B cell (primary cell): Measurements from ENCODE around the gene ZRSR2.

Experiments
- CTCF ChIP-seq: fragments of 200-600 bp; IDR thresholded peaks from one replicate; pipeline ENCODE4 v1.8.0; 2022; ENCODE audit warnings: antibody characterized with exemption, mild to moderate bottlenecking
- EZH2 ChIP-seq: IDR thresholded peaks from 2 replicates; pipeline ENCODE4 v1.6.1; 2012; ENCODE audit warnings: borderline replicate concordance, low read depth, mild to moderate bottlenecking, moderate library complexity, low read length; ENCODE audit not compliant: insufficient read depth, poor library complexity, severe bottlenecking

GRCh38 chrX:15870310-15870709 lies 80.0 kb downstream of the ZRSR2 start:
- TF ChIP-seq CTCF (no peak), EZH2 (no peak)
